ENCODE results near the gene ACTR5.

The ACTR5 gene

DNA sequence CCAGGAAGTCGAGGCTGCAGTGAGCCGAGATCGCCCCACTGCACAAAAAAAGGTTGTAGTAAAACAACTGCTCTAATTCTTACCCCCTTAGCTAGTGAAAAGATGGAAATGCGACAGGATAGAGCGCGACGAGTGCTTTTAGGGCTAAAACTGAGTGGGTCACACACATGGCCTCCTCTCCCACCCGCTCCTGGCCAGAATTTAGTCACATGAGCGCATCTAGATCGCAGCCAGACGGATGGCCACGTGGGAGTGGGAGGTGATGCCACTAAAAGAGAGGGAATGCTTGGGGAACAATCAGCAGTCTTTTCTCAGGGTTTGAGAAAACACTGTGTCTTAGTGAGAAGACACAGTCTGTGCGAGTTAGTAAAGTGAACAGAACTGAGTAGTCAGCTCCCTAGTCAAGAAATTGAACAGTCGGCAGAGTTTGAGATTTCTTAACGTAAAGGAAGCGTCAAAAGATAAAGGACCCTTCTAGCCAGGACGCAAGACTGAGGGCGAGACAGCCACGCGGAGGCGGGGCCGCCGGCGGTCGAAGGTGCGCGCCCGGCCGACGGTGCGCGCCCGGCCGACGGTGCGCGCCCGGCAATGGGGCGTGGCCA is 664 bp upstream of the ACTR5 start:
- Histone ChIP-seq H3K9me3 (ENCODE audit: control insufficient read depth, low read length) (no peaks in the 10 kb centered on the region), H3K27me3 (replicated peaks; ENCODE audit: control insufficient read depth, insufficient read depth, low read length, poor library complexity, severe bottlenecking) (no peaks in the 10 kb centered on the region), H3K36me3 (ENCODE audit: control insufficient read depth, insufficient read depth, low read length) (peaks cover 7% of the 10 kb centered on the region), H3K27ac (ENCODE audit: insufficient read depth, low read length, poor library complexity, severe bottlenecking) (peak overlapping the region; percentile 93), H3K4me3 (ENCODE audit: insufficient read depth, low read depth, low read length, poor library complexity, severe bottlenecking) (peak overlapping the region; percentile 90), H3K4me1 (ENCODE audit: control insufficient read depth, insufficient read depth, low read length, poor library complexity, severe bottlenecking) (peaks cover 13% of the 10 kb centered on the region)
- DNase-seq = no peak

DNA sequence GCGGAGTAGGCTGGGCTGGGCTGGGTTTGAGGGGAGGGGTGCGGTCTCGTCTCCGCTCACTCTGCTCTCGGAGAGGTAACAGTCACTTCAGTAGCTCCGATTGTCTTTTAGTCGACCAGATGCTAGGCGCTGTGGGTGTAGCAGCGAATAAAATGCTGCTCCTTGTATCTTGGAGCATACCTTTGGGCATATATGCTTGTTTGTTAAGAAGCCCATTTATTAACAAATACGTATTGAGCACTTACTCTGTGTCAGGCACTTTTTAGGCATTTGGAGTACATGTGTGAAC is 545 bp downstream of the ACTR5 start:
- Histone ChIP-seq H3K27me3 (replicated peaks; ENCODE audit: control insufficient read depth, insufficient read depth, low read length, poor library complexity, severe bottlenecking) (no peaks in the 10 kb centered on the region), H3K9me3 (ENCODE audit: control insufficient read depth, low read length) (no peaks in the 10 kb centered on the region), H3K4me1 (ENCODE audit: control insufficient read depth, insufficient read depth, low read length, poor library complexity, severe bottlenecking) (peaks cover 13% of the 10 kb centered on the region), H3K4me3 (ENCODE audit: insufficient read depth, low read depth, low read length, poor library complexity, severe bottlenecking) (peak overlapping the region; percentile 90), H3K27ac (ENCODE audit: insufficient read depth, low read length, poor library complexity, severe bottlenecking) (peak overlapping the region; percentile 93), H3K36me3 (ENCODE audit: control insufficient read depth, insufficient read depth, low read length) (peaks cover 15% of the 10 kb centered on the region)
- DNase-seq = peak in 1 of 3 donors; percentile 10

DNA sequence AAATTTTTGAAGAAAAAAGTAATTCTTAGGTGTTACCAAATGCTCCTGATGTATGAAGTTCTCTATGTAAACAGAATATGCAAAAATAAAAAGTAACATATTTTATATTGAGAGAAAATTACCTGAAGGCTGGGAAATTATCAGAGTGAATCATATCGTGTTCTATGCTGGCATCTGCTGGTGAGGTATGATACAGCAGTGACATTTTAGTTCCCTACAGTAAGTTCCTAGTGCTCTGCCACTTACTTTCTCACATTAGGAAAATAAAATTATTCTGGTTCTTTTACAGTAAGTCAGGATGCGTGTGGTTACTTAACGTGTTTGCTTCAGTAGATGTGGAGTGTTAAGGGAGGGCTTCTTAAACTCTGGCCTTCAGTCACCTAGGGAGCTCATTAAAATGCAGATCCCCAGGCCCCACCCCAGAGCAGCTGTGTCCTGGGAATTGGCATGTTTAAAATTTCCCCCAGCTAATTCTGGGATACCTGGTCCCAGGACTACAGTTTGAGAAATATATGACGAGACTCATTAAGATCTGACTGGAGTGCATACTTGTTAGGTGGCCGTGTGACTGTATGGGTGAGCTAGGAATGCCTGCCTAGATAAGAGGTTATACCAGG is 3.2 kb downstream of the ACTR5 start:
- Histone ChIP-seq H3K27ac (ENCODE audit: insufficient read depth, low read length, poor library complexity, severe bottlenecking) (no peak overlapping the region), H3K4me3 (ENCODE audit: insufficient read depth, low read depth, low read length, poor library complexity, severe bottlenecking) (no peak overlapping the region), H3K9me3 (ENCODE audit: control insufficient read depth, low read length) (no peaks in the 10 kb centered on the region), H3K4me1 (ENCODE audit: control insufficient read depth, insufficient read depth, low read length, poor library complexity, severe bottlenecking) (peaks cover 13% of the 10 kb centered on the region), H3K36me3 (ENCODE audit: control insufficient read depth, insufficient read depth, low read length) (peaks cover 37% of the 10 kb centered on the region), H3K27me3 (replicated peaks; ENCODE audit: control insufficient read depth, insufficient read depth, low read length, poor library complexity, severe bottlenecking) (no peaks in the 10 kb centered on the region)
- no peak for DNase-seq

DNA sequence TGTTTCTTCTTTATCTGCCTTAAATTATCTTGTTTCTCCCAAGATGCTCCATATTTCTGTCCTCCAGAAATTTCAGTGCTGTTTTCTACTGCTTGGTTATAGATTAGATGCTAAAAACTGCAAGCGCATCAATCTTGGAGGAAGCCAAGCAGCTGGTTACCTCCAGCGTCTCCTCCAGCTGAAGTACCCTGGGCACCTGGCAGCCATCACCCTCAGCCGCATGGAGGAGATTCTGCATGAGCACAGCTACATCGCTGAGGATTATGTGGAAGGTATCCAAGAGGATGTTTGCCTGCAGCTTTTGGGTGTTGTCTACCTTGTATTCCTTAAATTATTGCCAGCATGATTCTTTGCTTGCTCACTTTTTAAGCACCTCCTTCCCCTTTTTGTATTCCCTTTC is 3.8 kb downstream of the ACTR5 start:
- Histone ChIP-seq H3K4me3 (ENCODE audit: insufficient read depth, low read depth, low read length, poor library complexity, severe bottlenecking) (no peak overlapping the region), H3K36me3 (ENCODE audit: control insufficient read depth, insufficient read depth, low read length) (peaks cover 37% of the 10 kb centered on the region), H3K27me3 (replicated peaks; ENCODE audit: control insufficient read depth, insufficient read depth, low read length, poor library complexity, severe bottlenecking) (no peaks in the 10 kb centered on the region), H3K4me1 (ENCODE audit: control insufficient read depth, insufficient read depth, low read length, poor library complexity, severe bottlenecking) (peaks cover 13% of the 10 kb centered on the region), H3K27ac (ENCODE audit: insufficient read depth, low read length, poor library complexity, severe bottlenecking) (no peak overlapping the region), H3K9me3 (ENCODE audit: control insufficient read depth, low read length) (no peaks in the 10 kb centered on the region)
- no peak for DNase-seq

- no peaks in the 10 kb centered on the region for H3K4me1 ChIP-seq (ENCODE audit: control insufficient read depth, insufficient read depth, low read length, poor library complexity, severe bottlenecking)
- H3K36me3 ChIP-seq (ENCODE audit: control insufficient read depth, insufficient read depth, low read length) = peaks cover 57% of the 10 kb centered on the region
- H3K9me3 ChIP-seq (ENCODE audit: control insufficient read depth, low read length) = no peaks in the 10 kb centered on the region
- H3K27me3 ChIP-seq (replicated peaks; ENCODE audit: control insufficient read depth, insufficient read depth, low read length, poor library complexity, severe bottlenecking) = no peaks in the 10 kb centered on the region
- no peak overlapping the region for H3K27ac ChIP-seq (ENCODE audit: insufficient read depth, low read length, poor library complexity, severe bottlenecking)
- no peak overlapping the region for H3K4me3 ChIP-seq (ENCODE audit: insufficient read depth, low read depth, low read length, poor library complexity, severe bottlenecking)
- DNase-seq = no peak
Measured at GRCh38 chr20:38754924-38755323, 6.7 kb downstream of the ACTR5 start.

GRCh38 chr20:38755324-38755910 is 7.2 kb downstream of the ACTR5 start:
- no peak for DNase-seq
- H3K4me3 ChIP-seq (ENCODE audit: insufficient read depth, low read depth, low read length, poor library complexity, severe bottlenecking) = no peak overlapping the region
- H3K36me3 ChIP-seq (ENCODE audit: control insufficient read depth, insufficient read depth, low read length) = peaks cover 61% of the 10 kb centered on the region
- H3K27me3 ChIP-seq (replicated peaks; ENCODE audit: control insufficient read depth, insufficient read depth, low read length, poor library complexity, severe bottlenecking) = no peaks in the 10 kb centered on the region
- H3K4me1 ChIP-seq (ENCODE audit: control insufficient read depth, insufficient read depth, low read length, poor library complexity, severe bottlenecking) = no peaks in the 10 kb centered on the region
- no peak overlapping the region for H3K27ac ChIP-seq (ENCODE audit: insufficient read depth, low read length, poor library complexity, severe bottlenecking)
- H3K9me3 ChIP-seq (ENCODE audit: control insufficient read depth, low read length) = no peaks in the 10 kb centered on the region

- Histone ChIP-seq H3K4me1 (ENCODE audit: control insufficient read depth, insufficient read depth, low read length, poor library complexity, severe bottlenecking) (no peaks in the 10 kb centered on the region), H3K36me3 (ENCODE audit: control insufficient read depth, insufficient read depth, low read length) (peaks cover 73% of the 10 kb centered on the region), H3K4me3 (ENCODE audit: insufficient read depth, low read depth, low read length, poor library complexity, severe bottlenecking) (no peak overlapping the region), H3K27ac (ENCODE audit: insufficient read depth, low read length, poor library complexity, severe bottlenecking) (no peak overlapping the region), H3K27me3 (replicated peaks; ENCODE audit: control insufficient read depth, insufficient read depth, low read length, poor library complexity, severe bottlenecking) (no peaks in the 10 kb centered on the region), H3K9me3 (ENCODE audit: control insufficient read depth, low read length) (no peaks in the 10 kb centered on the region)
- DNase-seq = no peak
Measured at GRCh38 chr20:38757145-38757775, 9.0 kb downstream of the ACTR5 start.

GRCh38 chr20:38759106-38759505 is 10.8 kb downstream of the ACTR5 start:
- no peak overlapping the region for H3K4me3 ChIP-seq (ENCODE audit: insufficient read depth, low read depth, low read length, poor library complexity, severe bottlenecking)
- H3K9me3 ChIP-seq (ENCODE audit: control insufficient read depth, low read length) = no peaks in the 10 kb centered on the region
- H3K4me1 ChIP-seq (ENCODE audit: control insufficient read depth, insufficient read depth, low read length, poor library complexity, severe bottlenecking) = no peaks in the 10 kb centered on the region
- DNase-seq = no peak
- H3K27me3 ChIP-seq (replicated peaks; ENCODE audit: control insufficient read depth, insufficient read depth, low read length, poor library complexity, severe bottlenecking) = no peaks in the 10 kb centered on the region
- H3K36me3 ChIP-seq (ENCODE audit: control insufficient read depth, insufficient read depth, low read length) = peaks cover 76% of the 10 kb centered on the region
- H3K27ac ChIP-seq (ENCODE audit: insufficient read depth, low read length, poor library complexity, severe bottlenecking) = no peak overlapping the region

DNA sequence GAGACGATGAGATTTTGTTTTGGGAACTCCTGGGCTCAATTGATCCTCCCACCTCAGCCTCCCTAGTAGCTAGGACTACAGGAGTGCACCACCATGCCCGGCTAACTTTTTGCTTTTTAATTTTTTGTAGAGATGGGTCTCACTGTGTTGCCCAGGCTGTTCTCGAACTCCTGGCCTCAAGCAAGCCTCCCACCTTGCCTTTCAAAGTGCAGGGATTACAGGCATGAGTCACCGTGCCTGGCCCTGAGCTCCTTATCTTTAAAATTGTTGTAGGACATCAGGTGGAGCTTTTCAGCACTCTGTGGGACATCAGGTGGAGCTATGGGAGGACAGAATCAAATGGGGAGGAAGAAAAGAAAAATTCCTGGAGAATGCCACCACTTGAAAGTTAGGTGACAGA is 12.7 kb downstream of the ACTR5 start:
- DNase-seq = no peak
- Histone ChIP-seq H3K27ac (ENCODE audit: insufficient read depth, low read length, poor library complexity, severe bottlenecking) (no peak overlapping the region), H3K27me3 (replicated peaks; ENCODE audit: control insufficient read depth, insufficient read depth, low read length, poor library complexity, severe bottlenecking) (no peaks in the 10 kb centered on the region), H3K9me3 (ENCODE audit: control insufficient read depth, low read length) (no peaks in the 10 kb centered on the region), H3K4me1 (ENCODE audit: control insufficient read depth, insufficient read depth, low read length, poor library complexity, severe bottlenecking) (no peaks in the 10 kb centered on the region), H3K36me3 (ENCODE audit: control insufficient read depth, insufficient read depth, low read length) (peaks cover 72% of the 10 kb centered on the region), H3K4me3 (ENCODE audit: insufficient read depth, low read depth, low read length, poor library complexity, severe bottlenecking) (no peak overlapping the region)

- Histone ChIP-seq H3K4me1 (ENCODE audit: control insufficient read depth, insufficient read depth, low read length, poor library complexity, severe bottlenecking) (no peaks in the 10 kb centered on the region), H3K4me3 (ENCODE audit: insufficient read depth, low read depth, low read length, poor library complexity, severe bottlenecking) (no peak overlapping the region), H3K36me3 (ENCODE audit: control insufficient read depth, insufficient read depth, low read length) (peaks cover 75% of the 10 kb centered on the region), H3K9me3 (ENCODE audit: control insufficient read depth, low read length) (no peaks in the 10 kb centered on the region), H3K27me3 (replicated peaks; ENCODE audit: control insufficient read depth, insufficient read depth, low read length, poor library complexity, severe bottlenecking) (no peaks in the 10 kb centered on the region), H3K27ac (ENCODE audit: insufficient read depth, low read length, poor library complexity, severe bottlenecking) (no peak overlapping the region)
- DNase-seq = no peak
Measured at GRCh38 chr20:38762174-38762573, 13.9 kb downstream of the ACTR5 start.

Measured in effector memory CD4-positive, alpha-beta T cell (primary cell).